Muscle of arm (tissue), 12 donors: ENCODE measurements around the gene PRAMEF11. TPM values are rescaled to one million over a fixed set of nuclear protein-coding genes. Genes with fewer than 3 reads are reported as not detected.

Experiments used
- DNase-seq: peaks from one replicate; pipeline ENCODE4 v3.0.0-alpha.2; 2013
- polyA plus RNA-seq, 12 donors: library from polyadenylated mRNA; unstranded; fragments of 120-200 nt; gene quantifications; one replicate each; pipeline ENCODE4 v1.2.1, GENCODE V29; 2013; ENCODE audit not compliant: insufficient read length in 12 of 12

Gene PRAMEF11
- polyA plus RNA-seq, 12 donors = not detected

DNA sequence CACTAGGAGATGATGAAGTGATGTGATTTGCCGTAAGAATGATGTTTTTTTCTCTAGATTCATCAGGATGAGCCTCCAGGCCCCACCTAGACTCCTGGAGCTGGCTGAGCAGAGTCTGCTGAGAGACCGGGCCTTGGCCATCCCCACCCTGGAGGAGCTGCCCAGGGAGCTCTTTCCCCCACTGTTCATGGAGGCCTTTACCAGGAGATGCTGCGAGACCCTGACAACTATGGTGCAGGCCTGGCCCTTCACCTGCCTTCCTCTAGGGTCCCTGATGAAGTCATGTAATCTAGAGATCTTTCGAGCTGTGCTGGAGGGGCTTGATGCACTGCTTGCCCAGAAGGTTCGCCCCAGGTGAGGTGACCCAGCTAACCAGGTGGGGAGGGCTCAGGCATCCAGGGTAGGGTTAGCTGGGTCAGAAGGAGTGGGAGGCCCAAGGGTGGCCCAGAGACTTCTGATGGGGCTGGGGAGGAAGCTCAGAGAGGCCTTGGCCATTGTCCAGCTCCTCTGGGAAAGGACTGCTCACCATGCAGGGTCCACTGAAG is 56.3 kb downstream of the PRAMEF11 start:
- no peak for DNase-seq

Other genes with a start within 250 kb of the PRAMEF11 start
- 10 to 100 TPM in 11 of 12 donors, not detected in 1; 11.0 to 25.4 (median 14.8) TPM for gene DHRS3, start 213.2 kb downstream of the PRAMEF11 start, polyA plus RNA-seq
- not detected for gene AADACL4, start 187.3 kb downstream of the PRAMEF11 start, polyA plus RNA-seq
- not detected for gene AADACL3, start 115.3 kb downstream of the PRAMEF11 start, polyA plus RNA-seq
- gene CFAP107, start 85.2 kb downstream of the PRAMEF11 start, polyA plus RNA-seq = 1 to 10 TPM in 2 of 12 donors, under 1 TPM in 8, not detected in 2; 0.19 to 2.5 (median 0.63) TPM
- gene PRAMEF12, start 57.7 kb downstream of the PRAMEF11 start, polyA plus RNA-seq = not detected
- gene PRAMEF1, start 40.0 kb downstream of the PRAMEF11 start, polyA plus RNA-seq = not detected
- under 1 TPM in 5 of 12 donors, not detected in 7; 0.12 to 0.32 (median 0.23) TPM for gene HNRNPCL1, start 17.3 kb upstream of the PRAMEF11 start, polyA plus RNA-seq
- gene PRAMEF2, start 25.7 kb upstream of the PRAMEF11 start, polyA plus RNA-seq = not detected
- gene PRAMEF4, start 54.8 kb upstream of the PRAMEF11 start, polyA plus RNA-seq = not detected
- gene PRAMEF10, start 66.9 kb upstream of the PRAMEF11 start, polyA plus RNA-seq = not detected
- not detected for gene PRAMEF7, start 85.2 kb upstream of the PRAMEF11 start, polyA plus RNA-seq
- not detected for gene PRAMEF6, start 116.2 kb upstream of the PRAMEF11 start, polyA plus RNA-seq
- not detected for gene PRAMEF27, start 225.2 kb upstream of the PRAMEF11 start, polyA plus RNA-seq
- gene HNRNPCL3, start 229.4 kb upstream of the PRAMEF11 start, polyA plus RNA-seq = not detected
- gene PRAMEF25, start 239.4 kb upstream of the PRAMEF11 start, polyA plus RNA-seq = not detected